Inflammatory macrophage (primary cell): ENCODE measurements around the gene PARN.
"Not testable (repeated sequence)": the region's sequence is repeated elsewhere in the genome, so short reads cannot be mapped to it uniquely, and the experiment has no call there.

Experiments
- DNase-seq, 2 donors: peaks; one replicate each; pipeline ENCODE4 v3.0.0-alpha.2; 2020 to 2022

Gene PARN

DNA sequence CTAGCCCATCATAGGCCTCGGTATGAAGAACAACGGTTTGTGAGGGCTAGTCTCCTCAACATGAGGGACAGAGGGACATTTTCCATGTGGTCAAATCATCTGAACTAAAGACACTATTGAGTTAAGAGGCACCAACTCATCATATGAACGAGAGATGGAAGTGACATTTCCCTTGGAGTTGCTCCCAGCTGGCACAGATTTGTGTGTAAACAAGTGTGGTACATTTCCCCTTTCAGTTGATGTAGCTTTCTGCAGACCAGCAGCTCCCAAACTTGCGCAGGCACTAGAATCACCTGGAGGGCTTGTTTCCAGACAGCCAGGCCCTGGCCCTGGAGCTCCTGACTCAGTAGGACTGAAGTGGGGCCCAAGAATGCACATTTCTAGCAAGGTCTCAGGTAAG lies 205.5 kb downstream of the PARN start:
- DNase-seq = no peak

- DNase-seq = no peak
Observed at GRCh38 chr16:14423344-14423743, 206.7 kb downstream of the PARN start.

GRCh38 chr16:14420721-14421488 lies 209.2 kb downstream of the PARN start:
- no peak for DNase-seq

GRCh38 chr16:14420243-14420642 lies 209.8 kb downstream of the PARN start:
- not testable (repeated sequence) for DNase-seq

- DNase-seq = peak; percentile 16 to 36
Observed at GRCh38 chr16:14419817-14420216, 210.2 kb downstream of the PARN start.

DNA sequence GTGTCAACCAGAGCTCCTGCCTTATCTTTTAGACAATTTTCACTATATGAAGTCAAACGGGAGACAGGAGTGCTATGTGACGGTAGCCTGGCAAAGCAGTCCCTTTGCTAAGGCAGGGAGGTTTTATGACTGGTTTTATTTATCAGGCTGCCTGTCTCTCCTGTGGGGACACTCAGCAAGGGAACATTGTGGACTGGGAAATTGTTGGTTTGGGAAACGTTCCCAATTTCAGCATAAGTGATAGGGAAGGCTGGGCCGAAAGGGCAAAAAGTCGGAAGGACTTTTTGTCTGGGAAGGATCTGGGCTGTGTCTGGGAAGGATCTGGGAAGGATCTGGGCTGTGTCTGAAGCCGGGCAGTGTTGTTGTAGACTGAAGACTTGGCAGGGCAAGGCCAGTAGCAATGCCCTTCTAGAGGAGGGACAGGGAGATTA lies 211.2 kb downstream of the PARN start:
- no peak for DNase-seq

GRCh38 chr16:14416184-14416583 lies 213.9 kb downstream of the PARN start:
- no peak for DNase-seq

DNA sequence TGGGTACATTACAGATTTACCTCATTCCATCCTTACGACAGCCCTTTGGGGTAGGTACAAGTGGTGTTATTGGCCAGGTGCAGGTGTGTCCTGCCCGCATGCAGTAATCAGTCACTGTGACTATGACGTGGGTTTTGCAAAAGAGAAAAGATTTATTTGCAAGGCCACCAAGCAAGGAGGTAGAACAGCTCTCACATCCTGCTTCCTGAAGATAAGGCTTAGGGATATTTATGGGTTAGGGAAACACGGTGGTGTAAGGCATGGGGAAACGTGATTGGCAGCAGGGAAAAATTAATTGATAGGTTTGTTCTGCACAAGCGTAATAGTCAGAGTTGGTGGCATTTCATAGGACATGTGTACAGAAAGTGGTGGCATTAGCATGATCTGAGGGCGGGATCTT lies 214.8 kb downstream of the PARN start:
- no peak for DNase-seq

GRCh38 chr16:14409563-14409962 lies 220.5 kb downstream of the PARN start:
- DNase-seq = no peak

DNA sequence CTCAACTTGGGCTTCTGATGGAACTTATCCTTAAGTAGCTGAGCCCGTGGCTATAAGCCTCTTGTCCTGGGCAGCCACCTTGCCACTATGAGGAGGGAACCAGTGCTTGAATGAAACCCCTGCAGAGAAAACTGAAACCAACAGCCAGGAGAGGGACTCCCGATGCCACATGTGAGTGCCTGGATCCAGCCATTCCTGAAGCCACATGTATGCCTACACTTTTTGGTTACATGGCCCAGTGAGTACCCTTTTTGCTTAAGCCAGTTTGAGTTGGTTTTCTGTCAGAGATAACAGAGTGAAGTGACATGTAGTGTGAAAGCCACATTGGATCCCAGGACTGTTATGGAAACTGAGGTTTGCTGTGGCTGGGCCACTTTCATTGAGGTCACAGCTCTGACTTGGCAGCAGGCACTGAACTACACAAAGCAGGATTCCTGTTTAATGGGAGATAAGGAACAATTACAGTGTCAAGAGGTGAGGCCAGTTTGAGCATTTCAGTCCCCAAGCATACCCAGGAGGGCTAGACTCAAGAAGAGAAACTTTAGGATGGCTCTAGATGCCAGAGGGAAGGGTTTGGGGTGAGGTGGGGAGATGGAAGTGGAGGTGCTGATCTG lies 222.2 kb downstream of the PARN start:
- no peak for DNase-seq

DNA sequence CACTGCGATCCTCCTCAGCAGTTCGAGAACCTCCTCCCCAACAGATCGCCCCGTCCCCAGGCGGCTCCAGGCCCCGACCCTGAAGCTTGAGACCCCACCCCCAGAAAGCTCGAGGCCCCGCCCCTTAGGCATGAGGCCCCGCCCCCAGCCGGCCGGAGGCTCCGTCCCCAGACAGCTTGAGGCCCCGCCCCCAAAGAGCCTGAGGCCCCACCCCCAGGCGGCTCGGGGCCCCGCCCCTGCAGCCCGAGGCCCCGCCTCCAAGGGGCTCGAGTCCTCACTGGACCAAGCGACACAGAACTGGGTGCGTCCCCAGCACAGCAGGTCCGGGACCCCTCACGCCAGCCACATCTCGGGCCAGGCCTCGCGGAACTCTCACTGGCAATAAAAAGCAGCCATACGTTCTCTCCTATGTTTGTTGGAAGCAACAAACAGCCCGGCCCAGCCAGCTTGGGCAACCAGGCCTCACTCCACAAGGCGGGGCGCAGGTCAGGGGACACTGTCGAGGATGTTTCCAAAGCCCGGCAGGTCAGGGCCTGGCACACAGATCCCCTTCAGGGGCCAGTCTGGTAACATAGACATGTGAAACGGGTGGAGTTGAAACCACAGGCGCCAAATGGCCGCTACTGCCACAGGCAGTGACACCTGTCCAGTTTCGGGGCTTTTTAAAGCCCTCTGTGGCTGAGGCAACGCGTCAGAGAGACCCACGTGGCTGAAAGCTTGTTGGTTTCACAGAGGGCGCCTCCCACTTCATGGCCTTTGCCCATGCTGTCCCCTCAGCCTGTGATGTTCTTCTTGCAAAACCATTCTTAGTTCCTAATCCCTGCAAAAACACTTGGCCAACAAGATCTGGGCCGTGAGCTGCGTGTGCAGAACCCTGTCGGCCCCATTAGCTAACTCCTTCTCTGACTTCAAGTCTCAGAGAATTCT lies 224.2 kb downstream of the PARN start:
- peak in 1 of 2 donors; percentile 1 for DNase-seq

- DNase-seq = not testable (repeated sequence)
Observed at GRCh38 chr16:14403001-14403389, 227.1 kb downstream of the PARN start.

- DNase-seq = not testable (repeated sequence)
Observed at GRCh38 chr16:14402114-14403000, 227.7 kb downstream of the PARN start.

DNA sequence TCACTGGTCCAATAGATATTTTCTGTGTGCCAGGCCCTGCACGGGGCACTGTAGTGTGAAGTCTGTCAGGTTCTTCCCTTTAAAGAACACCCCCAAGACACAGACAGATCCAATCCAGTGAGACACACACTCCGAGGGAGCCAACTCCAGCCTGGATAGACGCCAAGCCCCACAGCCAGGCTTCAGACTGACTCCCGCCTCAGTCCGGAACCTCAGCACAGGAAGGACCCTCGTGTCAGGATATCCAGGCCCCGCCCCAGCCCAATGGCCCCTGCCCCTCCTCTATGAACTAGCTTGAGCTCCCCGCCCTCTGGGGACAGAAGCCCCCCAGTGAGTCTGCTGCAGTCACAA lies 228.4 kb downstream of the PARN start:
- DNase-seq = not testable (repeated sequence)

DNA sequence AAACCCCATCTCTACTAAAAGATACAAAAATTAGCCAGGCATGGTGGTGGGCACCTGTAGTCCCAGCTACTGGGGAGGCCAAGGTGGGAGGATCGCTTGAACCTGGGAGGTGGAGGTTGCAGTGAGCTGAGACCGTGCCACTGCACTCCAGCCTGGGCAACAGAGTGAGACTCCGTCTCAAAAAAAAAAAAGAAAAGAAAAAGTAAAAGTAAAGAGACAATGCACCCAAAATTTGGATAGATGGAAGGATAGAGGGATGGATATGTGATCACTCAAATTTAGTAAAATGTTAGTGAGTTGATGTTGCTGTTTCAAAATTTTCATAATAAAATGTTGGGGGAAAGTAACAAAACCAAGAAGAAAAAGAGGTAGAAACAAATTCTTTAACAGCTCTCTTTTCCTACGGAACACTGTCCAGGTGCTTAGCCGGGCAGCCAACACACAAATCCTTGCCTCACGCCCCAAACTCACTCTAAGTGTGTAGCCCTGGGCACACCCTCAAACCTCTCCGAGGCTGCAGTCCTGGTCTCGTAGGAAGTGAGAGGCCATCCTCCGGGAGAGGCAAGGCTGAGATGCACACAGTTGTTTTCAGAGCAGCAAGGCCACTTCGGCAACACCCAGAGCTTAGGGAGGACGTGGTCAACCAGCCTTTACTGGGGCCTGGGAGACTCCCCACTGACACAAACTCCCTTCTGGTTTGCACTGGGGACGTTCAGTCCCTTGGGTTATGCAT lies 228.9 kb downstream of the PARN start:
- not testable (repeated sequence) for DNase-seq

DNA sequence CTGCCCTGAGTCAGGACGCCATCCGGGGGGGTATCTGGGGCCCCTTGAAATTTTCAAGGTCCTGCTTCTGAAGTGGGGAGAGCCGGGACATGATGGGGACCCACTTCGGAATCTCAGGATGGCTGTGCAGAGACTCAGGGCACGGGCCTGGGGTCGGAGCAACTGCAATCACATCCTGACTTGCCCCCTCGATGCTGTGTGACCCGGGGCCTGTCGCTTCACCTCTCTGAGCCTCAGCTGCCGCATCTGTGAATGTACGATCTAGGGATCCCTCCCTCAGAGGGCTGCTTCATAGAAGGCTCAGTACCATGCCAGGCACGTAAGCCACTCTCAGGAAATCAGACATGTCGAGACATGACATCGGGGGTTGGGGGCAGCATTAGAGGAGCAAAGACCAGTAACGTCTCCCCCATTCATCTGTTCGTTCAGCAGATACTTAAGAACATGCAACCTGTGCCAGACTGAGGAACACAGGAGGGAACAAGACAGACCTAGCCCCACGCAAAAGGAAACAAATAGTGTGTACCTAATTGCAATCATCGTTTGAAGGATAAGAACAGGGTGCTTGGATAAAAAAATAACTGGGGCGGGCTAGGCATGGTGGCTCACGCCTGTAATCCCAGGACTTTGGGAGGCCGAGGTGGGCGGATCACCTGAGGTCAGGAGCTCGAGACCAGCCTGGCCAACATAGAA lies 229.6 kb downstream of the PARN start:
- no peak for DNase-seq

- peak; percentile 7 to 64 for DNase-seq
Observed at GRCh38 chr16:14399378-14400284, 230.4 kb downstream of the PARN start.

GRCh38 chr16:14398014-14398717 lies 231.9 kb downstream of the PARN start:
- DNase-seq = no peak

GRCh38 chr16:14395710-14396304 lies 234.3 kb downstream of the PARN start:
- not testable (repeated sequence) for DNase-seq
